Measurements from ENCODE around the gene PTPRR.

The PTPRR gene

DNA sequence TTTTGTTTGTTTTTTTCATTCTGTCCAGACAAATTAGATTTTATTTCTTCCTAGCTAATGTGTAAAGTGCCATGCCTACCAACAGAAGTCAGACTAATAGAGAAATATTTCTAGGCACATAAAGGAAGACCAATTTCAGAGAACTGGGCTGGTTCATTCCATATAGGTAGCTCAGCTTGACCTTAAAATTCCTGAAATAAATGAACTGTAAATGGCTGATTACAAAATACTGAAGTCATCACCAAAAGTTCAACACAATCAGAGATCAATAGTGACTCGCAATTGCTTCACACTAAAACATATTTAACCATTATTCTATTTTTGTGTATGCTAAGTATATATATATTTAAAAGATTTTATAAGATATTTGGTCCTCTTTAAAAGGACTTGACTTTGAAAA is 317.5 kb downstream of the PTPRR start:
- TF ChIP-seq CREB1 (IDR thresholded peaks at IDR 0.05; ENCODE audit: low read depth) (no peak), FOXM1 (IDR thresholded peaks at IDR 0.05; ENCODE audit: borderline replicate concordance, low read depth) (no peak), CEBPB (IDR thresholded peaks at IDR 0.05) (no peak), TEAD4 (IDR thresholded peaks at IDR 0.05) (0 out of 2 replicates have a peak, but pooled peaks have one; percentile 20)

DNA sequence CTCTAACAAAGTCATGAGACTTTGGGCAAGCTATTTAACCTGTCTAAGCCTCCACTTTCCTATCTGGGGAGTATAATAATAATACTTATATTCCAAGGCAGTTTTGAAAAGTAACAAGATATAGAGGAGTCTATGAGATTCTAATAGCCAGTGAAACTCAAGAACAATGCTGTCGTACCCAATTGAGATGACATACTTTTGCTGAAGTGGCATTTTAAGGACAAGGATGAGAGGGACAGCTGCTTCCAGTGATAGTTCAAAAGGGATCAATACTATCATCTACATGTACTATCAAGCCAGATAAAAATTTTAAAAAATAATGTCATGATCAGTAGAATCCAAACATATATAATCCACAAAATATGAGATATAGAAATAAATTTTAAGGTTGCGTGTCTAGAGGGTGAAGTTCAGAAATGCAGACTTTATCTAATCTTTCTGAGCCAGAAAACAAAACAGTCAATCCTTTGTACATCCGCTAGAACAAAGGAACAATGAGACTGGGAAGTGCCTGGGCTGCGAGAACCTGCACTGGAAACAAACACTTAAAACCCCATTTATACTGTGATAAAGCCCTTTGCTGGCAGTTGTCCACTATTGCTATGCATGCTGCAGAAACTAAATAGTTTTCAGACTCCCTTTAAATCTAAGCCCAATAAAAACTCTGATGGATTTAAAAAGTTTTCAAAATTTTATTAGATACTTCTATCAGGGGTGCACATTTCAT is 321.9 kb downstream of the PTPRR start:
- TF ChIP-seq EP300 (IDR thresholded peaks at IDR 0.05; ENCODE audit: borderline replicate concordance) (no peak), CREB1 (IDR thresholded peaks at IDR 0.05; ENCODE audit: low read depth) (no peak), TAF1 (IDR thresholded peaks at IDR 0.05; ENCODE audit: low read depth) (no peak), FOXM1 (IDR thresholded peaks at IDR 0.05; ENCODE audit: borderline replicate concordance, low read depth) (no peak), RAD21 (IDR thresholded peaks at IDR 0.05; ENCODE audit: low read depth) (no peak), EGR1 (IDR thresholded peaks at IDR 0.05) (no peak), CEBPB (IDR thresholded peaks at IDR 0.05) (no peak), ZBTB7A (IDR thresholded peaks at IDR 0.05; ENCODE audit: low read depth) (no peak), YY1 (IDR thresholded peaks at IDR 0.05; ENCODE audit: low read depth) (no peak), TEAD4 (IDR thresholded peaks at IDR 0.05) (no peak)
- TF ChIP-seq, protein P1, sequence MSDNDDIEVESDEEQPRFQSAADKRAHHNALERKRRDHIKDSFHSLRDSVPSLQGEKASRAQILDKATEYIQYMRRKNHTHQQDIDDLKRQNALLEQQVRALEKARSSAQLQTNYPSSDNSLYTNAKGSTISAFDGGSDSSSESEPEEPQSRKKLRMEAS (IDR thresholded peaks at IDR 0.05) = no peak
- TF ChIP-seq, protein P2, sequence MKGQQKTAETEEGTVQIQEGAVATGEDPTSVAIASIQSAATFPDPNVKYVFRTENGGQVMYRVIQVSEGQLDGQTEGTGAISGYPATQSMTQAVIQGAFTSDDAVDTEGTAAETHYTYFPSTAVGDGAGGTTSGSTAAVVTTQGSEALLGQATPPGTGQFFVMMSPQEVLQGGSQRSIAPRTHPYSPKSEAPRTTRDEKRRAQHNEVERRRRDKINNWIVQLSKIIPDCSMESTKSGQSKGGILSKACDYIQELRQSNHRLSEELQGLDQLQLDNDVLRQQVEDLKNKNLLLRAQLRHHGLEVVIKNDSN (IDR thresholded peaks at IDR 0.05) = no peak
- TF ChIP-seq, protein P3, sequence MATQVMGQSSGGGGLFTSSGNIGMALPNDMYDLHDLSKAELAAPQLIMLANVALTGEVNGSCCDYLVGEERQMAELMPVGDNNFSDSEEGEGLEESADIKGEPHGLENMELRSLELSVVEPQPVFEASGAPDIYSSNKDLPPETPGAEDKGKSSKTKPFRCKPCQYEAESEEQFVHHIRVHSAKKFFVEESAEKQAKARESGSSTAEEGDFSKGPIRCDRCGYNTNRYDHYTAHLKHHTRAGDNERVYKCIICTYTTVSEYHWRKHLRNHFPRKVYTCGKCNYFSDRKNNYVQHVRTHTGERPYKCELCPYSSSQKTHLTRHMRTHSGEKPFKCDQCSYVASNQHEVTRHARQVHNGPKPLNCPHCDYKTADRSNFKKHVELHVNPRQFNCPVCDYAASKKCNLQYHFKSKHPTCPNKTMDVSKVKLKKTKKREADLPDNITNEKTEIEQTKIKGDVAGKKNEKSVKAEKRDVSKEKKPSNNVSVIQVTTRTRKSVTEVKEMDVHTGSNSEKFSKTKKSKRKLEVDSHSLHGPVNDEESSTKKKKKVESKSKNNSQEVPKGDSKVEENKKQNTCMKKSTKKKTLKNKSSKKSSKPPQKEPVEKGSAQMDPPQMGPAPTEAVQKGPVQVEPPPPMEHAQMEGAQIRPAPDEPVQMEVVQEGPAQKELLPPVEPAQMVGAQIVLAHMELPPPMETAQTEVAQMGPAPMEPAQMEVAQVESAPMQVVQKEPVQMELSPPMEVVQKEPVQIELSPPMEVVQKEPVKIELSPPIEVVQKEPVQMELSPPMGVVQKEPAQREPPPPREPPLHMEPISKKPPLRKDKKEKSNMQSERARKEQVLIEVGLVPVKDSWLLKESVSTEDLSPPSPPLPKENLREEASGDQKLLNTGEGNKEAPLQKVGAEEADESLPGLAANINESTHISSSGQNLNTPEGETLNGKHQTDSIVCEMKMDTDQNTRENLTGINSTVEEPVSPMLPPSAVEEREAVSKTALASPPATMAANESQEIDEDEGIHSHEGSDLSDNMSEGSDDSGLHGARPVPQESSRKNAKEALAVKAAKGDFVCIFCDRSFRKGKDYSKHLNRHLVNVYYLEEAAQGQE (IDR thresholded peaks at IDR 0.05; ENCODE audit: low read depth) = no peak

DNA sequence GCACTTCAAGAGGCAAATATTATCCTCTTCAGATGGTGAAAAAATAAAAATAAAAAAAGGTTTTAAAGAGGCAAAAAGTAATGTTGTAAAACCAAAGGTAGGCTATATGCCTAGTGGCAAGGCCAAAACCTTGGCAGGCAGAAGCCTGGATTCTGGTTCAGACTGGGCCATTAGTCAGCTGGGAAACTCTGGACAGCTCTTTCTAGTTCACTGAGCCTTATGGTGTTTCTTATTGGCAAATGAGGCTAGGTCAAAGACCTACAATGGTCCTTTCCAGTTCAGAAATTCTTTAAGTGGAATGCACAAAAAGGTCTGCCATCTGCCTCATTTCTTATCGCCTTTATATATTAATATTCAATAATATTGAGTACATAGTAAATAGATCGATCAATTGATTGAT is 327.9 kb downstream of the PTPRR start:
- TF ChIP-seq, protein P3 (IDR thresholded peaks at IDR 0.05; ENCODE audit: low read depth) = peak; percentile 47; the same call in 1 of the 2 replicates
- TF ChIP-seq EGR1 (IDR thresholded peaks at IDR 0.05) = no peak
- no peak for TF ChIP-seq TEAD4 (IDR thresholded peaks at IDR 0.05)

DNA sequence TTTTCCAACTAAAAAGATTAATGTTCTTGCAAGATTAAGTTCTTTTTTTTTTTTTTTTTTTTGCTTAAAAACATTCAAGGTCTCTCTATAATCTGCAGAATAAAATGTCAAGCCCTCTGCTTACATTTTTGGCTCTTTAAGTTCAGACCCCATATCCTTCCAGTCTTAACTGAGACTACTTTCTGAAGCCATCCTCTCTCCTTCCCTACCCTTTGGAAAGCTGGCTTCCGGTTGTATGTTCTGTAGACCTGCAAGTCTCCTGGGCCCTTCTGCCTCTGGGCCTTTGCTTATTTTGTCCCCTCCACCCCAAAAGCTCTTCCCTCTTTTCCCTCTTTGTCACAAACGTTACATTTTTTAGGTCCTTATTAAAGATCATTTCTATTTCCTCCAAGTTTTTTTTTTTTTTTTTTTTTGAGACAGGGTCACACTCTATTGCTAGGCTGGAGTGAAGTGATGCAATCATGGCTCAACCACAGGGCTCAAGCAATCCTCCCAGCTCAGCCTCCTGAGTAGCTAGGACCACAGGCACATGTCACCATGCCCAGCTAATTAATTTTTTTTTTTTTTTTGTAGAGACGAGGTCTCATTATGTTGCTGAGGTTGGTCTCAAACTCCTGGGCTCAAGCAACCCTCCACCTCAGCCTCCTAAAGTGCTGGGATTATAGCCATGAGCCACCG is 329.9 kb downstream of the PTPRR start:
- no peak for TF ChIP-seq EP300 (IDR thresholded peaks at IDR 0.05; ENCODE audit: borderline replicate concordance)
- TF ChIP-seq CEBPB (IDR thresholded peaks at IDR 0.05) = no peak
- no peak for TF ChIP-seq ZBTB7A (IDR thresholded peaks at IDR 0.05; ENCODE audit: low read depth)
- TF ChIP-seq, protein P1 (IDR thresholded peaks at IDR 0.05) = no peak
- TF ChIP-seq FOXM1 (IDR thresholded peaks at IDR 0.05; ENCODE audit: borderline replicate concordance, low read depth) = no peak
- no peak for TF ChIP-seq RAD21 (IDR thresholded peaks at IDR 0.05; ENCODE audit: low read depth)
- TF ChIP-seq YY1 (IDR thresholded peaks at IDR 0.05; ENCODE audit: low read depth) = no peak
- TF ChIP-seq, protein P2 (IDR thresholded peaks at IDR 0.05) = no peak

DNA sequence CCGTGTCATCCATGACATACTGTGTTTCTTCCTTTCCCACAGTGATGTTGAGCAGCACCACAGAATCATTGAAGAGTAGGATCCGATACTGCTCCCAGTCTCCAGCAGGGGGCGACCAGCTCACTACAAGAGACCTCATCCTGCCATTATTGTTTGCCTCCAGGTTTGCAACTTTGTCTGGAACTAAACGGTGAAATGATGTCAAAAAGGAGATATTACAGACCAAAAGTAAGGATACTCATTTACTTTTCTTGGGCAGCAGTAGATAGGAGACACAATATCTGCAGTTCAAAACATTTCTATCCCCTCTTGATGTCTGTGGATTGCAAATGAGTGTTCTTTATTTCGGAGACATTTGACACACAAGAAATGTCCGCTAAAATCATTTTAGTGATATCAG is 330.5 kb downstream of the PTPRR start:
- TF ChIP-seq, protein P3 (IDR thresholded peaks at IDR 0.05; ENCODE audit: low read depth) = no peak
- no peak for TF ChIP-seq CEBPB (IDR thresholded peaks at IDR 0.05)
- peak; percentile 98 for TF ChIP-seq RAD21 (IDR thresholded peaks at IDR 0.05; ENCODE audit: low read depth)
- TF ChIP-seq EGR1 (IDR thresholded peaks at IDR 0.05) = no peak
- TF ChIP-seq YY1 (IDR thresholded peaks at IDR 0.05; ENCODE audit: low read depth) = peak; percentile 73; the same call in 1 of the 2 replicates
- TF ChIP-seq CREB1 (IDR thresholded peaks at IDR 0.05; ENCODE audit: low read depth) = no peak
- 0 out of 2 replicates have a peak, but pooled peaks have one; percentile 17 for TF ChIP-seq FOXM1 (IDR thresholded peaks at IDR 0.05; ENCODE audit: borderline replicate concordance, low read depth)
- TF ChIP-seq TEAD4 (IDR thresholded peaks at IDR 0.05) = no peak
- TF ChIP-seq EP300 (IDR thresholded peaks at IDR 0.05; ENCODE audit: borderline replicate concordance) = no peak
- TF ChIP-seq ZBTB7A (IDR thresholded peaks at IDR 0.05; ENCODE audit: low read depth) = no peak
- no peak for TF ChIP-seq NFIC (IDR thresholded peaks at IDR 0.05)
- TF ChIP-seq TCF12 (IDR thresholded peaks at IDR 0.05; ENCODE audit: low read depth) = no peak
- TF ChIP-seq, protein P1 (IDR thresholded peaks at IDR 0.05) = no peak
- TF ChIP-seq, protein P2 (IDR thresholded peaks at IDR 0.05) = no peak
- TF ChIP-seq TAF1 (IDR thresholded peaks at IDR 0.05; ENCODE audit: low read depth) = no peak

Measured in Ishikawa (cell line).